ENCODE data around the gene AGAP1.

Gene AGAP1

GRCh38 chr2:235963853-235964577, 470.2 kb downstream of the AGAP1 start:
- no peak for ATAC-seq (replicated peaks; ENCODE audit: extremely low read depth, poor library complexity, severe bottlenecking)
- no peaks in the 10 kb centered on the region for H3K27me3 Mint-ChIP-seq
- no peaks in the 10 kb centered on the region for H3K4me1 Mint-ChIP-seq
- DNase-seq (ENCODE audit: low spot score in 2 of 2) = no peak
- H3K36me3 Mint-ChIP-seq (ENCODE audit: insufficient read depth) = peaks cover 3% of the 10 kb centered on the region
- H3K27ac Mint-ChIP-seq (ENCODE audit: low read depth) = no peak overlapping the region
- H3K4me3 Mint-ChIP-seq = no peak overlapping the region
- H3K9me3 Mint-ChIP-seq = no peaks in the 10 kb centered on the region

GRCh38 chr2:235964787-235965390, 471.0 kb downstream of the AGAP1 start:
- no peak overlapping the region for H3K4me3 Mint-ChIP-seq
- peaks cover 3% of the 10 kb centered on the region for H3K36me3 Mint-ChIP-seq (ENCODE audit: insufficient read depth)
- no peaks in the 10 kb centered on the region for H3K4me1 Mint-ChIP-seq
- DNase-seq (ENCODE audit: low spot score in 2 of 2) (no peak), ATAC-seq (replicated peaks; ENCODE audit: extremely low read depth, poor library complexity, severe bottlenecking) (no peak)
- H3K9me3 Mint-ChIP-seq = no peaks in the 10 kb centered on the region
- H3K27me3 Mint-ChIP-seq = no peaks in the 10 kb centered on the region
- no peak overlapping the region for H3K27ac Mint-ChIP-seq (ENCODE audit: low read depth)

GRCh38 chr2:235966396-235966795, 472.6 kb downstream of the AGAP1 start:
- ATAC-seq (replicated peaks; ENCODE audit: extremely low read depth, poor library complexity, severe bottlenecking) (no peak), DNase-seq (ENCODE audit: low spot score in 2 of 2) (no peak)
- Mint-ChIP-seq H3K4me3 (no peak overlapping the region), H3K9me3 (no peaks in the 10 kb centered on the region), H3K36me3 (ENCODE audit: insufficient read depth) (peaks cover 4% of the 10 kb centered on the region), H3K27ac (ENCODE audit: low read depth) (no peak overlapping the region), H3K4me1 (no peaks in the 10 kb centered on the region), H3K27me3 (no peaks in the 10 kb centered on the region)

- no peak for ATAC-seq (replicated peaks; ENCODE audit: extremely low read depth, poor library complexity, severe bottlenecking)
- no peaks in the 10 kb centered on the region for H3K27me3 Mint-ChIP-seq
- no peak overlapping the region for H3K27ac Mint-ChIP-seq (ENCODE audit: low read depth)
- no peaks in the 10 kb centered on the region for H3K4me1 Mint-ChIP-seq
- H3K9me3 Mint-ChIP-seq = no peaks in the 10 kb centered on the region
- no peak overlapping the region for H3K4me3 Mint-ChIP-seq
- peaks cover 4% of the 10 kb centered on the region for H3K36me3 Mint-ChIP-seq (ENCODE audit: insufficient read depth)
- no peak for DNase-seq (ENCODE audit: low spot score in 2 of 2)
Measured at GRCh38 chr2:235966932-235967757, 473.3 kb downstream of the AGAP1 start.

- H3K4me1 Mint-ChIP-seq = no peaks in the 10 kb centered on the region
- no peak overlapping the region for H3K27ac Mint-ChIP-seq (ENCODE audit: low read depth)
- H3K9me3 Mint-ChIP-seq = no peaks in the 10 kb centered on the region
- no peak for ATAC-seq (replicated peaks; ENCODE audit: extremely low read depth, poor library complexity, severe bottlenecking)
- no peak for DNase-seq (ENCODE audit: low spot score in 2 of 2)
- peaks cover 4% of the 10 kb centered on the region for H3K36me3 Mint-ChIP-seq (ENCODE audit: insufficient read depth)
- no peaks in the 10 kb centered on the region for H3K27me3 Mint-ChIP-seq
- no peak overlapping the region for H3K4me3 Mint-ChIP-seq
Measured at GRCh38 chr2:235968155-235968554, 474.3 kb downstream of the AGAP1 start.

- no peak overlapping the region for H3K4me3 Mint-ChIP-seq
- DNase-seq (ENCODE audit: low spot score in 2 of 2) = no peak
- no peaks in the 10 kb centered on the region for H3K4me1 Mint-ChIP-seq
- H3K27me3 Mint-ChIP-seq = no peaks in the 10 kb centered on the region
- ATAC-seq (replicated peaks; ENCODE audit: extremely low read depth, poor library complexity, severe bottlenecking) = no peak
- no peak overlapping the region for H3K27ac Mint-ChIP-seq (ENCODE audit: low read depth)
- H3K36me3 Mint-ChIP-seq (ENCODE audit: insufficient read depth) = peaks cover 4% of the 10 kb centered on the region
- H3K9me3 Mint-ChIP-seq = no peaks in the 10 kb centered on the region
Measured at GRCh38 chr2:235968616-235969324, 474.9 kb downstream of the AGAP1 start.

- Mint-ChIP-seq H3K4me3 (no peak overlapping the region), H3K9me3 (no peaks in the 10 kb centered on the region), H3K4me1 (no peaks in the 10 kb centered on the region), H3K27ac (ENCODE audit: low read depth) (no peak overlapping the region), H3K27me3 (no peaks in the 10 kb centered on the region), H3K36me3 (ENCODE audit: insufficient read depth) (peaks cover 4% of the 10 kb centered on the region)
- DNase-seq (ENCODE audit: low spot score in 2 of 2) (no peak), ATAC-seq (replicated peaks; ENCODE audit: extremely low read depth, poor library complexity, severe bottlenecking) (no peak)
Measured at GRCh38 chr2:235970204-235971040, 476.6 kb downstream of the AGAP1 start.

- no peak for DNase-seq (ENCODE audit: low spot score in 2 of 2)
- Mint-ChIP-seq H3K9me3 (no peaks in the 10 kb centered on the region), H3K4me1 (no peaks in the 10 kb centered on the region), H3K36me3 (ENCODE audit: insufficient read depth) (peaks cover 2% of the 10 kb centered on the region), H3K4me3 (no peak overlapping the region), H3K27ac (ENCODE audit: low read depth) (no peak overlapping the region), H3K27me3 (no peaks in the 10 kb centered on the region)
- no peak for ATAC-seq (replicated peaks; ENCODE audit: extremely low read depth, poor library complexity, severe bottlenecking)
Measured at GRCh38 chr2:235976516-235976915, 482.7 kb downstream of the AGAP1 start.

GRCh38 chr2:235976956-235977355, 483.1 kb downstream of the AGAP1 start:
- H3K27me3 Mint-ChIP-seq = no peaks in the 10 kb centered on the region
- peaks cover 2% of the 10 kb centered on the region for H3K36me3 Mint-ChIP-seq (ENCODE audit: insufficient read depth)
- no peak for DNase-seq (ENCODE audit: low spot score in 2 of 2)
- no peak overlapping the region for H3K4me3 Mint-ChIP-seq
- ATAC-seq (replicated peaks; ENCODE audit: extremely low read depth, poor library complexity, severe bottlenecking) = no peak
- no peaks in the 10 kb centered on the region for H3K4me1 Mint-ChIP-seq
- no peaks in the 10 kb centered on the region for H3K9me3 Mint-ChIP-seq
- H3K27ac Mint-ChIP-seq (ENCODE audit: low read depth) = no peak overlapping the region

GRCh38 chr2:235977445-235977844, 483.6 kb downstream of the AGAP1 start:
- Mint-ChIP-seq H3K9me3 (no peaks in the 10 kb centered on the region), H3K36me3 (ENCODE audit: insufficient read depth) (peaks cover 2% of the 10 kb centered on the region), H3K27me3 (no peaks in the 10 kb centered on the region), H3K27ac (ENCODE audit: low read depth) (no peak overlapping the region), H3K4me3 (no peak overlapping the region), H3K4me1 (no peaks in the 10 kb centered on the region)
- DNase-seq (ENCODE audit: low spot score in 2 of 2) (no peak), ATAC-seq (replicated peaks; ENCODE audit: extremely low read depth, poor library complexity, severe bottlenecking) (no peak)

- Mint-ChIP-seq H3K27me3 (no peaks in the 10 kb centered on the region), H3K36me3 (ENCODE audit: insufficient read depth) (peaks cover 2% of the 10 kb centered on the region), H3K9me3 (no peaks in the 10 kb centered on the region), H3K27ac (ENCODE audit: low read depth) (no peak overlapping the region), H3K4me1 (no peaks in the 10 kb centered on the region), H3K4me3 (no peak overlapping the region)
- DNase-seq (ENCODE audit: low spot score in 2 of 2) (no peak), ATAC-seq (replicated peaks; ENCODE audit: extremely low read depth, poor library complexity, severe bottlenecking) (no peak)
Measured at GRCh38 chr2:235978022-235978421, 484.2 kb downstream of the AGAP1 start.

- Mint-ChIP-seq H3K27ac (ENCODE audit: low read depth) (no peak overlapping the region), H3K27me3 (no peaks in the 10 kb centered on the region), H3K9me3 (no peaks in the 10 kb centered on the region), H3K4me1 (no peaks in the 10 kb centered on the region), H3K4me3 (no peak overlapping the region), H3K36me3 (ENCODE audit: insufficient read depth) (peaks cover 2% of the 10 kb centered on the region)
- no peak for DNase-seq (ENCODE audit: low spot score in 2 of 2)
- no peak for ATAC-seq (replicated peaks; ENCODE audit: extremely low read depth, poor library complexity, severe bottlenecking)
Measured at GRCh38 chr2:235979037-235979436, 485.2 kb downstream of the AGAP1 start.
